Activated CD4-positive, alpha-beta T cell treated with anti-CD3 and anti-CD28 coated beads for 36 hours (primary cell): ENCODE results near the gene RP9. TPM values are rescaled to one million over a fixed set of nuclear protein-coding genes. Genes with fewer than 3 reads are reported as not detected.
A peak's percentile ranks its signal among the peaks of the same experiment; 100 is the strongest.

ENCODE experiments used
- ATAC-seq: fragments of 200-7000 bp; cut with Tn5 transposase; one replicate; pipeline ENCODE4 v1.10.0; 2021; ENCODE audit warnings: mild to moderate bottlenecking, moderate library complexity
- CTCF ChIA-PET: fragments of 350-600 bp; sonication (Branson Sonifier 250); formaldehyde crosslinking; loops from one replicate; lab custom pipeline; 2021; ENCODE audit warnings: antibody characterized with exemption; lab: Charles Lee
- POLR2A ChIA-PET: fragments of 350-600 bp; sonication (Branson Sonifier 250); formaldehyde crosslinking; loops from one replicate; lab custom pipeline; 2021; ENCODE audit warnings: antibody characterized with exemption, inconsistent platforms; lab: Charles Lee
- DNase-seq: peaks from one replicate; pipeline ENCODE4 v3.0.0-alpha.2; 2020
- H3K27ac Mint-ChIP-seq: one replicate; pipeline ENCODE4 v1.8.0; 2021; ENCODE audit warnings: mixed read lengths
- H3K27me3 Mint-ChIP-seq: one replicate; pipeline ENCODE4 v1.8.0; 2021; ENCODE audit warnings: mixed read lengths
- H3K36me3 Mint-ChIP-seq: one replicate; pipeline ENCODE4 v1.8.0; 2021; ENCODE audit warnings: low read depth, mixed read lengths
- H3K4me1 Mint-ChIP-seq: one replicate; pipeline ENCODE4 v1.8.0; 2021; ENCODE audit warnings: mixed read lengths
- H3K4me3 Mint-ChIP-seq: one replicate; pipeline ENCODE4 v1.8.0; 2021; ENCODE audit warnings: mild to moderate bottlenecking, moderate library complexity, mixed read lengths
- H3K9me3 Mint-ChIP-seq: one replicate; pipeline ENCODE4 v1.8.0; 2021; ENCODE audit warnings: low read depth, mixed read lengths
- intact Hi-C, 2 experiments: fragments of 100-400 bp; cut with DNase I in 1 of 2; cut with micrococcal nuclease in 1 of 2; formaldehyde crosslinking; loops; one replicate each; pipeline versions ENCODE4 v1.14.2 to v1.15.1; 2022 to 2024; cut with DNase I, micrococcal nuclease
- total RNA-seq, 2 experiments: library from RNA; stranded (reverse); gene quantifications; one replicate each; pipeline ENCODE4 v1.2.3, GENCODE V29; 2021

The RP9 gene
- total RNA-seq, 2 experiments from 2014 or later: 17.2 to 19.2 TPM

DNA sequence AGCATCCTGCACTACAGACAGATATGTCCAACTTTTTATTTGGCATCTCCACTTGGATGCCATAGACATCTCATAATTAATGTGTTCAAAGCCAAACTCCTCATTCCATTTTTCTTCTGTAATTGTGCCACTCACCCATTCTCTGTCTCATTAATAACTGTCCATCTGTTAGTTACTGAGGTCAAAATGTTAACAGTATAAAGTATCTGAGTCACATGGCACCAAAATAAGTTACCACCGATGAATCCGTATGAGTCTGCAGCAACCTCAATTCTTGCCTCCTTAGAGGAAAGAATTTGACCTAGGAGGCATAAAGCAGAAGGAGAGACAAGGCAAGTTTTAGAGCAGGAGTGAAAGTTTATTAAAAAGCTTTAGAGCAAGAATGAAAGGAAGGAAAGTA, 30.1 kb downstream of the RP9 start:
- no peaks in the 10 kb centered on the region for H3K36me3 Mint-ChIP-seq
- H3K4me3 Mint-ChIP-seq: no peak overlapping the region
- ChIA-PET CTCF (interaction anchor here (0.5 to 1.5 kb wide), 2 partner anchors 12 to 29 kb away, joined by 3 to 4 read pairs; no protein-coding TSS in a partner anchor), POLR2A (no interaction called here)
- intact Hi-C loops: no loop called here
- no peak for ATAC-seq
- H3K4me1 Mint-ChIP-seq: peaks cover 13% of the 10 kb centered on the region
- no peak overlapping the region for H3K27ac Mint-ChIP-seq
- no peaks in the 10 kb centered on the region for H3K9me3 Mint-ChIP-seq
- H3K27me3 Mint-ChIP-seq: no peaks in the 10 kb centered on the region
- no peak for DNase-seq

DNA sequence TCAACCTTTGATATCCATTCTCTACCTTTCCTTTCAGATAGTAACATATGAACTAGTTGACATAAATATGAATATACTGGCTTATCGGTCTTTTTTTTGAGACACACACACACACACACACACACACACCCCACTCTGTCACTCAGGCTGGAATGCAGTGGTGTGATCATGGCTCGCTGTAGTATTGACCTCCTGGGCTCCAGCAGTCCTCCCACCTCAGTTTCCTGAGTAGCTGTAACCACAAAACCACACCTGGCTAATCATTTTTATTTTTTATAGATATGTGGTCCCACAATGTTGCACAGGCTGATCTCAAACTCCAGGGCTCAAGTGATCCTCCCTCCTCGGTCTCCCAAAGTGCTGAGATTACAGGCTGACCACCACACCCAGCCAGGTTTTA, 32.5 kb downstream of the RP9 start:
- Mint-ChIP-seq H3K27me3 (peaks cover 1% of the 10 kb centered on the region), H3K27ac (no peak overlapping the region), H3K9me3 (peaks cover 2% of the 10 kb centered on the region), H3K4me1 (peaks cover 13% of the 10 kb centered on the region), H3K36me3 (no peaks in the 10 kb centered on the region), H3K4me3 (no peak overlapping the region)
- ChIA-PET POLR2A (no interaction called here), CTCF (interaction anchor here (0.6 to 1.5 kb wide), 2 partner anchors 54 to 414 kb away, joined by 3 read pairs; no protein-coding TSS in a partner anchor)
- ATAC-seq (no peak), DNase-seq (no peak)
- intact Hi-C loops: no loop called here

DNA sequence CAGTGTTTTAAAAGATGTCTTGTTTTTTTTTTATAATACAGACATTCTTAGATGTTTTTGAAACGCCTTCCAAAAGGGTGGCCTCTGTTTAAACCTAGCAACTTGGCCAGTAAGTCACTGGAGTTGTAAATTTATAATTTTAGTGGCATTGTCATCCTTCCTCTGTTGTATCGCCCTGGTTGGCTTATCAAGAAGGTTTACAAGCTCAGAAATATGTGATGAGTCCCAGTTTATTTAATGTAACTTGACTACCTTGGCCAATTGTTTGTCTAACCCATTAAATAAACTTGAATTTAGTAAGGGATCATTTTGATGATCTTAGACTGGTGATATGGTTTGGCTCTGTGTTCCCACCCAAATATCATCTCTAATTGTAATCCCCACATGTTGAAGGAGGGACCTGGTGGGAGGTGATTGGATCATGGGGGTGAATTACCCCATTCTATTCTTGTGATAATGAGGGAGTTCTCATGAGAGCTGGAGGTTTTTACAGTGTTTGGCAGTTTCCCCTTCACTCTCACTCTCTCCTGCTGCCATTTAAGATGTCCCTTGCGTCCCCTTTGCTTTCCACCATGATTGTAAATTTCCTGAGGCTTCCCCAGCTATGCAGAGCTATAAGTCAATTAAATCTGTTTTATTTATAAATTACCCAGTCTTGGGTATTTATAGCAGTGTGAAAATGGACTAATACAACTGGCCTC, 33.2 kb downstream of the RP9 start:
- Mint-ChIP-seq H3K27ac (no peak overlapping the region), H3K4me1 (peaks cover 13% of the 10 kb centered on the region), H3K4me3 (no peak overlapping the region), H3K27me3 (peaks cover 1% of the 10 kb centered on the region), H3K36me3 (no peaks in the 10 kb centered on the region), H3K9me3 (peaks cover 4% of the 10 kb centered on the region)
- ChIA-PET POLR2A (no interaction called here), CTCF (interaction anchor here (0.8 to 1.0 kb wide), 3 partner anchors 10 to 34 kb away, joined by 3 to 4 read pairs (median 3); partner anchors contain the start of gene RP9)
- ATAC-seq (no peak), DNase-seq (no peak)
- intact Hi-C loops: no loop called here

DNA sequence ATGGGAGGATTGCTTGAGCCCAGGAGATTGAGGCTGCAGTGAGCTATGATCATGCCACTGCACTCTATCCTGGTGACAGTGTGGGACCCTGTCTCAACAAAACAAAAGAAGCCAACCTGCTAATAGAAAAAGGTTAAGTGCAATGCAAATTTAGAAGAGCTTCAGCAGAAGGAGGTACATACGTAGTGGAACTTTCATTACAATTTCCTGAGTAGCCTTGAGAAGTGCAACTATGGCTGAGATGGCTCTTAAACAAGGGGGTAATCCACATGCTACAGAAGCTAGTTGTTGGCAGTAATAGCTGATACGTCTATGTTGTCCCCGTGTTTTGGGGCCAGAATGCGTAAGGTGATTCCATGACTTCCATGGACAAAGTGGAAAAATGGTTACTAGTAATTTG, 36.0 kb downstream of the RP9 start:
- intact Hi-C loops: no loop called here
- peaks cover 12% of the 10 kb centered on the region for H3K9me3 Mint-ChIP-seq
- ATAC-seq (no peak), DNase-seq (no peak)
- CTCF ChIA-PET: interaction anchor here (0.5 to 1.1 kb wide), 5 partner anchors 10 to 226 kb away, joined by 3 to 6 read pairs (median 4); no protein-coding TSS in a partner anchor
- H3K4me1 Mint-ChIP-seq: peaks cover 13% of the 10 kb centered on the region
- H3K27ac Mint-ChIP-seq: no peak overlapping the region
- no peaks in the 10 kb centered on the region for H3K36me3 Mint-ChIP-seq
- H3K27me3 Mint-ChIP-seq: peaks cover 1% of the 10 kb centered on the region
- H3K4me3 Mint-ChIP-seq: no peak overlapping the region
- POLR2A ChIA-PET: no interaction called here

DNA sequence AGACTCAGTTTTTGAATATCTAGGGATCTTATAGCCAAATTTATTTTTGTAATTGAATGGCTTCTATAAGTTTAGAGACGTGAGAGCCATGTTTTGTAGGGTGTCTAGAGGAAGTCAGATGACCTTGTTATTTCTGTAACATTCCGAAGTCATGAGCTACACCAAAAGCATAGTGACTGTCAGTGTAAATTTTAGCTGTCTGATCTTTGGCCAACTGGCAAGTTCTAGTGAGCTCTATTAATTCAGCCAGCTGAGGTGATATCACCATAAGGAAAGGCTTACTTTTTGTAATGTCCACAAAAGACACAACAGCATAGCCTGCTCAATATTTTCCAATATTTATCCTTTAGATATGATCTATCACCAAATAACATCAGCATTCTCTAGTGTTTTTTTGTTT, 36.7 kb downstream of the RP9 start:
- Mint-ChIP-seq H3K27ac (no peak overlapping the region), H3K27me3 (peaks cover 1% of the 10 kb centered on the region), H3K36me3 (no peaks in the 10 kb centered on the region), H3K4me3 (no peak overlapping the region), H3K9me3 (peaks cover 12% of the 10 kb centered on the region), H3K4me1 (peaks cover 10% of the 10 kb centered on the region)
- DNase-seq (no peak), ATAC-seq (no peak)
- intact Hi-C loops: no loop called here
- CTCF ChIA-PET: interaction anchor here (0.5 to 0.9 kb wide), 2 partner anchors 11 to 42 kb away, joined by 3 to 6 read pairs; no protein-coding TSS in a partner anchor
- POLR2A ChIA-PET: no interaction called here

DNA sequence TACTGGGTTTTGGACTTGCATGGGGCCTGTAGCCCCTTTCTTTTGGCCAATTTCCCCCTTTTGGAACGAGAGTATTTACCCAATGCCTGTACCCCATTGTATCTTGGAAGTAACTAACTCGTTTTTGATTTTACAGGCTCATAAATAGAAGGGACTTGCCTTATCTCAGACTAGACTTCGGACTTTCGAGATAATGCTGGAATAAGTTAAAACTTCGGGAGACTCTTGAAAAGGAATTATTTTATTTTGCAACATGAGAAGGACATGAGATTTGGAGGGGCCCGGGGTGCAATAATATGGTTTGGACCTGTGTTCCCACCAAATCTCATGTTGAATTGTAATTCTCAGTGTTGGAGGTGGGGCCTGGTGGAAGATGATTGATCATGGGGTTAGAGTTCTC, 38.4 kb downstream of the RP9 start:
- ChIA-PET POLR2A (no interaction called here), CTCF (interaction anchor here (0.8 kb wide), 1 partner anchor 378 kb away, joined by 4 read pairs; no protein-coding TSS in a partner anchor)
- Mint-ChIP-seq H3K9me3 (peaks cover 18% of the 10 kb centered on the region), H3K36me3 (peaks cover 5% of the 10 kb centered on the region), H3K4me3 (no peak overlapping the region), H3K27me3 (peaks cover 1% of the 10 kb centered on the region), H3K4me1 (no peaks in the 10 kb centered on the region), H3K27ac (no peak overlapping the region)
- ATAC-seq (no peak), DNase-seq (no peak)
- intact Hi-C loops: no loop called here

DNA sequence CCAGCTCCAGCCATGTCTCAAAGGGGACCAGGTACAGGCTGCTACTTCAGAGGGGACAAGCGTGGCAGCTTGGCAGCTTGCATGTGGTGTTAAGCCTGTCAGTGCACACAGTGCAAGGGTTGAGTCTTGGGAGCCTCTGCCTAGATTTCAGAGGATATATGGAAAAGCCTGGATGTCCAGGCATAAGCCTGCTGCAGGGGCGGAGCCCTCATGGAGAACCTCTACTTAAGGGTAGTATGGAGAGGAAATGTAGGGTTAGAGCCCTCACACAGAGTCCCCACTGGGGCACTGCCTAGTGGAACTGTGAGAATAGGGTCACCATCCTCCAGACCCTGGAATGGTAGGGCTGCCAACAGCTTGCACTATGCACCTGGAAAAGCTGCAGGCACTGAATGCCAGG, 38.9 kb downstream of the RP9 start:
- H3K4me1 Mint-ChIP-seq: no peaks in the 10 kb centered on the region
- ChIA-PET POLR2A (no interaction called here), CTCF (interaction anchor here (0.8 kb wide), 1 partner anchor 377 kb away, joined by 4 read pairs; no protein-coding TSS in a partner anchor)
- no peak for DNase-seq
- peaks cover 7% of the 10 kb centered on the region for H3K36me3 Mint-ChIP-seq
- H3K27me3 Mint-ChIP-seq: peaks cover 1% of the 10 kb centered on the region
- no peak overlapping the region for H3K4me3 Mint-ChIP-seq
- no peak overlapping the region for H3K27ac Mint-ChIP-seq
- no peak for ATAC-seq
- intact Hi-C loops: no loop called here
- peaks cover 20% of the 10 kb centered on the region for H3K9me3 Mint-ChIP-seq

DNA sequence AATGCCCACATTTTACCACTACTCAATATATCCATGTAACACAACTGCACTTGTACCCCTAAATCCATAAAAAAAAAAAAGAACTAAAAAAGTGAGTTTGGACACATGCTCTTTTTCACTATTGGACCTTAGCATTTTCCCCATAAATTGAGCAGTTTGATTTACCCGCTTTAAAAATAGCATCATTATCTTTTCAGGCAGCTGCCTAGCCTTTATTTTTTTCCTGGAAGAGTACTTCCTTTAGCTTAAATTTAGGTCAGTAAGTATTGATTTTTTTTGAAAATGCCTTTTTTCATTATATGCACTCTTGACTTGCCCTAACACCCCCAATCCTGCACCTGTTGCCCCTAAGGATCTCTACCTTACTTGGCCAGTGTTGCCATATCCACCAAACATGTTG, 41.3 kb downstream of the RP9 start:
- DNase-seq: no peak
- peaks cover 7% of the 10 kb centered on the region for H3K4me1 Mint-ChIP-seq
- intact Hi-C loops: no loop called here
- H3K27me3 Mint-ChIP-seq: peaks cover 1% of the 10 kb centered on the region
- CTCF ChIA-PET: interaction anchor here (0.6 kb wide), 1 partner anchor 24 kb away, joined by 3 read pairs; no protein-coding TSS in a partner anchor
- H3K27ac Mint-ChIP-seq: no peak overlapping the region
- POLR2A ChIA-PET: no interaction called here
- ATAC-seq: no peak
- peaks cover 7% of the 10 kb centered on the region for H3K36me3 Mint-ChIP-seq
- H3K9me3 Mint-ChIP-seq: peaks cover 20% of the 10 kb centered on the region
- H3K4me3 Mint-ChIP-seq: no peak overlapping the region

DNA sequence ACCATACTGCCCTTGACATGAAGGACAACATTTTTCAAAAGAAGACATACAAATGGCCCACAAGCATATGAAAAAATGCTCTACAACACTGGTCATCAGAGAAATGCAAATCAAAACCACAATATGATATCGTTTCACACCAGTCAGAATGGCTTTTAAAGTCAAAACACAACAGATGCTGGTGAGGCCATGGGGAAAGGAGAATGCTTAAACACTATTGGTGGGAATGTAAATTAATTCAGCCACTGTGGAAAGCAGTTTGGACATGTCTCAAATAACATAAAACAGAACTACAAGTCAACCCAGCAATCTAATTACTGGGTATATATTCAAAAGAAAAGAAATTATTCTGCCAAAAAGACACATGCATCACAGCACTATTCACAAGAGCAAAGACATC, 42.4 kb downstream of the RP9 start:
- CTCF ChIA-PET: interaction anchor here (0.9 kb wide), 1 partner anchor 9 kb away, joined by 3 read pairs; no protein-coding TSS in a partner anchor

DNA sequence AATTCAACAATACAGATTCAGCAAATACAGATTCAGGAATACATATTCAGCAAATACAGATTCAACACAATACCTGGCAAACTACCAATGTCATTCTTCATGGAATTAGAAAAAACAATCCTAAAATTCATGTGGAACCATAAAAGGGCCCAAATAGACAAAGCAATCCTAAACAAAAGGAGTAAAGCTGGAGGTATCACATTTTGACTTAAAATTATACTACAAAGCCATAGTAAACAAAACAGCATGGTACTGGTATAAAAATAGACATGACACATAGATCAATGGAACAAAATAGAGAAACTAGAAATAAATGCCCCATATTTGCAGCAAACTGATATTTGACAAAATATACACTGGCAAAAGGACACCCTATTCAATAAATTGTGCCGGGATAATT, 43.2 kb downstream of the RP9 start:
- Mint-ChIP-seq H3K27me3 (no peaks in the 10 kb centered on the region), H3K27ac (no peak overlapping the region), H3K9me3 (peaks cover 16% of the 10 kb centered on the region), H3K36me3 (peaks cover 7% of the 10 kb centered on the region), H3K4me3 (no peak overlapping the region), H3K4me1 (peaks cover 8% of the 10 kb centered on the region)
- POLR2A ChIA-PET: no interaction called here
- DNase-seq (no peak), ATAC-seq (no peak)
- CTCF ChIA-PET: interaction anchor here (0.9 kb wide), 1 partner anchor 10 kb away, joined by 3 read pairs; no protein-coding TSS in a partner anchor
- intact Hi-C loops: no loop called here

More for the DNA sequence above, 42.4 kb downstream of the RP9 start:
- Mint-ChIP-seq H3K9me3 (peaks cover 19% of the 10 kb centered on the region), H3K36me3 (peaks cover 7% of the 10 kb centered on the region), H3K4me3 (no peak overlapping the region), H3K27ac (no peak overlapping the region), H3K4me1 (peaks cover 7% of the 10 kb centered on the region), H3K27me3 (no peaks in the 10 kb centered on the region)
- ATAC-seq (no peak), DNase-seq (no peak)
- POLR2A ChIA-PET: no interaction called here
- intact Hi-C loops: no loop called here

DNA sequence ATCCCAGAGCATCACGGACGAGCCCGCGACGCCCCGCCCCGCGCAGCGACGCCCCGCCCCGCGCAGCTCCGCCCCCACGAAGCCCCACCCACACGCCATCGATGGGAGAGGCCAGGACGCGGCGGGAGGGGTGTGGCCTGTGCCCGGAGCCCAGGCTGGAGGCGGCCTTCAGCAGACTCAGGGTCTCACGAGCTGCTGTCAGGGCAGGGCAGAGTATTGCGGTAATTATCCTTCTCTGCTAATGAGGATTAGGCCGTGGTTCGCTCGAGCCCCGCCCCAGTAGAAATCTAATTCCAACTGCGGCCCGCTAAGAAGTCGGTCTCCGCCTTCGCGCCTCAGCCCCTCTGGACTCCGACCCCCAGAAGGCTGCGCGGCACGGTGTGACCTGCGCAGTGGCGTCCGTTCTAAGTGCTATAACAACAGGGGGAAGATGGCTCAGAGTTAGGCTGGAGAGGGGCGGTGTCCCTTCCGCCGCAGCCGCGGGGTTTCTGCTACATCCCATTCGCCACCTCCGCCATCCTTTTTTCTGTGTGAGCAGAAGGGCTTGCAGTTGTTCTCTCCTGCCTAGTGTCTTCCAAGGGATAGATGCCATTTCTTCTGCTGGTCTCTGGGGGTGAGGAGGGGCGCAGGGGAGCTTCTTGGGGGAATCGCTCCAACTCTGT, 46.3 kb downstream of the RP9 start:
- POLR2A ChIA-PET: interaction anchor here (0.6 to 2.1 kb wide), 6 partner anchors 16 to 173 kb away, joined by 3 to 8 read pairs (median 4); partner anchors contain the start of gene KBTBD2
- CTCF ChIA-PET: interaction anchor here (0.5 to 3.9 kb wide), 7 partner anchors 10 to 216 kb away, joined by 3 to 30 read pairs (median 4); partner anchors contain the start of gene RP9
- ATAC-seq: peak; percentile 96
- peaks cover 23% of the 10 kb centered on the region for H3K36me3 Mint-ChIP-seq
- intact Hi-C loops: loop anchor here (1.0 to 5.0 kb wide), 14 partner anchors 9 to 573 kb away; partner anchors contain the start of genes BBS9 (in 2 of the 2), LSM5 (in 2 of the 2), AVL9 (in 1 of the 2) and RP9 (in 1 of the 2)
- no peaks in the 10 kb centered on the region for H3K27me3 Mint-ChIP-seq
- H3K9me3 Mint-ChIP-seq: peaks cover 8% of the 10 kb centered on the region
- H3K4me1 Mint-ChIP-seq: peaks cover 32% of the 10 kb centered on the region
- H3K27ac Mint-ChIP-seq: peak overlapping the region; percentile 93
- H3K4me3 Mint-ChIP-seq: peak overlapping the region; percentile 95
- peak; percentile 95 for DNase-seq
